ENCODE data around the gene CACYBP. TPM values are rescaled to one million over a fixed set of nuclear protein-coding genes. Genes with fewer than 3 reads are reported as not detected.
"Not testable (repeated sequence)": the region's sequence is repeated elsewhere in the genome, so short reads cannot be mapped to it uniquely, and the experiment has no call there.

Gene CACYBP
- polyA plus RNA-seq, 1 donor from 2014 or later: 484 TPM

GRCh38 chr1:175023922-175024242, 24.1 kb downstream of the CACYBP start:
- Histone ChIP-seq H2AFZ (ENCODE audit: low read depth, low read length) (peak overlapping the region; percentile 98), H3K9ac (ENCODE audit: low read length) (peak overlapping the region; percentile 87), H3K4me3 (ENCODE audit: low read length) (peak overlapping the region; percentile 85), H3K27ac (ENCODE audit: low read length) (peak overlapping the region; percentile 89), H3K79me2 (replicated peaks; ENCODE audit: insufficient read depth, low read length) (peaks cover 20% of the 10 kb centered on the region), H3K4me2 (ENCODE audit: low read length) (peak overlapping the region; percentile 58)
- not testable (repeated sequence) for H3K36me3 ChIP-seq (ENCODE audit: insufficient read depth, low read length); H3K9me2 ChIP-seq (ENCODE audit: insufficient read depth, low read length); H3K27me3 ChIP-seq (ENCODE audit: insufficient read depth, low read depth, low read length); H3F3A ChIP-seq (ENCODE audit: insufficient read depth, low read length, poor library complexity, severe bottlenecking); H4K20me1 ChIP-seq (ENCODE audit: insufficient read depth); H3K9me3 ChIP-seq (ENCODE audit: low read length)

- Histone ChIP-seq H3K9me2 (ENCODE audit: insufficient read depth, low read length) (no peaks in the 10 kb centered on the region), H3K4me2 (ENCODE audit: low read length) (no peak overlapping the region), H3K9me3 (ENCODE audit: low read length) (no peaks in the 10 kb centered on the region), H3K9ac (ENCODE audit: low read length) (no peak overlapping the region), H4K20me1 (ENCODE audit: insufficient read depth) (no peaks in the 10 kb centered on the region), H2AFZ (ENCODE audit: low read depth, low read length) (no peak overlapping the region), H3K36me3 (ENCODE audit: insufficient read depth, low read length) (no peaks in the 10 kb centered on the region), H3K79me2 (replicated peaks; ENCODE audit: insufficient read depth, low read length) (peaks cover 18% of the 10 kb centered on the region), H3K27ac (ENCODE audit: low read length) (no peak overlapping the region), H3K27me3 (ENCODE audit: insufficient read depth, low read depth, low read length) (no peaks in the 10 kb centered on the region), H3F3A (ENCODE audit: insufficient read depth, low read length, poor library complexity, severe bottlenecking) (no peaks in the 10 kb centered on the region), H3K4me3 (ENCODE audit: low read length) (no peak overlapping the region)
- TF ChIP-seq EP300 (conservative IDR thresholded peaks at IDR 0.05; ENCODE audit: poor library complexity, severe bottlenecking) (no peak), EZH2 (IDR thresholded peaks at IDR 0.05; ENCODE audit: borderline replicate concordance, insufficient read depth, low read length, poor library complexity, severe bottlenecking) (no peak), TAF1 (IDR thresholded peaks at IDR 0.05; ENCODE audit: low read depth) (no peak)
Measured at GRCh38 chr1:175024773-175025172, 25.0 kb downstream of the CACYBP start.

GRCh38 chr1:175033953-175034352, 34.2 kb downstream of the CACYBP start:
- H3K9me2 ChIP-seq (ENCODE audit: insufficient read depth, low read length): no peaks in the 10 kb centered on the region
- no peaks in the 10 kb centered on the region for H4K20me1 ChIP-seq (ENCODE audit: insufficient read depth)
- TF ChIP-seq EZH2 (IDR thresholded peaks at IDR 0.05; ENCODE audit: borderline replicate concordance, insufficient read depth, low read length, poor library complexity, severe bottlenecking) (no peak), REST (IDR thresholded peaks at IDR 0.05; ENCODE audit: borderline replicate concordance) (no peak), EP300 (conservative IDR thresholded peaks at IDR 0.05; ENCODE audit: poor library complexity, severe bottlenecking) (no peak), POLR2AphosphoS5 (IDR thresholded peaks at IDR 0.05) (no peak), SMC3 (conservative IDR thresholded peaks at IDR 0.05; ENCODE audit: poor library complexity) (no peak), TAF1 (IDR thresholded peaks at IDR 0.05; ENCODE audit: low read depth) (no peak), RAD21 (conservative IDR thresholded peaks at IDR 0.05) (no peak), MXI1 (conservative IDR thresholded peaks at IDR 0.05; ENCODE audit: poor library complexity, severe bottlenecking) (no peak), CTCF (IDR thresholded peaks at IDR 0.05; ENCODE audit: poor library complexity, severe bottlenecking) (no peak)
- H3K4me3 ChIP-seq (ENCODE audit: low read length): no peak overlapping the region
- H3K27me3 ChIP-seq (ENCODE audit: insufficient read depth, low read depth, low read length): no peaks in the 10 kb centered on the region
- no peaks in the 10 kb centered on the region for H3K79me2 ChIP-seq (replicated peaks; ENCODE audit: insufficient read depth, low read length)
- no peaks in the 10 kb centered on the region for H3K36me3 ChIP-seq (ENCODE audit: insufficient read depth, low read length)
- H3K9me3 ChIP-seq (ENCODE audit: low read length): no peaks in the 10 kb centered on the region
- H3F3A ChIP-seq (ENCODE audit: insufficient read depth, low read length, poor library complexity, severe bottlenecking): no peaks in the 10 kb centered on the region
- no peak overlapping the region for H2AFZ ChIP-seq (ENCODE audit: low read depth, low read length)
- no peak overlapping the region for H3K4me2 ChIP-seq (ENCODE audit: low read length)
- H3K9ac ChIP-seq (ENCODE audit: low read length): no peak overlapping the region
- no peak overlapping the region for H3K27ac ChIP-seq (ENCODE audit: low read length)

Measured in neural cell (in vitro differentiated cells).